Loucy (cell line): ENCODE results near the gene HOXD4.

Experiments
- H2AFZ ChIP-seq: fragments of 200-600 bp; sonication (generic); 2 replicates; pipeline ENCODE4 v1.6.0; 2016; ENCODE audit warnings: antibody characterized with exemption, mild to moderate bottlenecking, low read length, moderate library complexity
- H3F3A ChIP-seq: fragments of 200-600 bp; 2 replicates; pipeline ENCODE4 v1.6.0; 2016; ENCODE audit warnings: antibody characterized with exemption, low read depth, mild to moderate bottlenecking
- H3K27me3 ChIP-seq: fragments of 200-600 bp; sonication (generic); 2 replicates; pipeline ENCODE4 v1.6.1; 2014; ENCODE audit warnings: low read length, mild to moderate bottlenecking; ENCODE audit not compliant: insufficient read depth, poor library complexity, severe bottlenecking
- H3K36me3 ChIP-seq: fragments of 200-600 bp; sonication (generic); 2 replicates; pipeline ENCODE4 v1.6.1; 2016; ENCODE audit warnings: low read length; ENCODE audit not compliant: insufficient read depth
- H3K4me1 ChIP-seq: fragments of 200-600 bp; sonication (generic); 2 replicates; pipeline ENCODE4 v1.5.1; 2014; ENCODE audit warnings: low read length, mild to moderate bottlenecking; ENCODE audit not compliant: insufficient read depth, poor library complexity, severe bottlenecking
- H3K4me2 ChIP-seq: fragments of 200-600 bp; sonication (generic); 2 replicates; pipeline ENCODE4 v1.6.0; 2014; ENCODE audit warnings: antibody characterized with exemption, low read length, low read depth, mild to moderate bottlenecking; ENCODE audit not compliant: poor library complexity, severe bottlenecking
- H3K4me3 ChIP-seq: fragments of 200-600 bp; sonication (generic); 2 replicates; pipeline ENCODE4 v1.5.1; 2014; ENCODE audit warnings: low read length, mild to moderate bottlenecking, mixed read lengths; ENCODE audit not compliant: poor library complexity, severe bottlenecking
- H3K79me2 ChIP-seq: fragments of 200-600 bp; sonication (generic); 2 replicates; pipeline ENCODE4 v1.6.1; 2014; ENCODE audit warnings: low read length; ENCODE audit not compliant: insufficient read depth
- H3K9ac ChIP-seq: fragments of 200-600 bp; sonication (generic); 2 replicates; pipeline ENCODE4 v1.6.0; 2014; ENCODE audit warnings: mild to moderate bottlenecking, low read depth, low read length, moderate library complexity; ENCODE audit not compliant: poor library complexity, severe bottlenecking
- H3K9me2 ChIP-seq: fragments of 200-600 bp; sonication (generic); replicated peaks from 2 replicates; pipeline ENCODE4 v1.6.1; 2016; ENCODE audit warnings: low read depth, low read length, mixed read lengths
- H3K9me3 ChIP-seq: fragments of 200-600 bp; sonication (generic); 2 replicates; pipeline ENCODE4 v1.6.1; 2014; ENCODE audit warnings: mild to moderate bottlenecking, antibody characterized with exemption, low read length, low read depth; ENCODE audit not compliant: insufficient read depth
- H4K20me1 ChIP-seq: fragments of 200-600 bp; sonication (generic); 2 replicates; pipeline ENCODE4 v1.6.0; 2014; ENCODE audit warnings: antibody characterized with exemption, low read length, mild to moderate bottlenecking; ENCODE audit not compliant: insufficient read depth, poor library complexity, severe bottlenecking
- CTCF ChIP-seq: fragments of 200-600 bp; sonication (generic); conservative IDR thresholded peaks from 2 replicates; pipeline ENCODE4 v1.5.1; 2014; ENCODE audit warnings: mild to moderate bottlenecking, antibody characterized with exemption, low read length
- EZH2phosphoT487 ChIP-seq: fragments of 200-600 bp; IDR thresholded peaks from 2 replicates; pipeline ENCODE4 v1.6.1; 2018; ENCODE audit warnings: antibody characterized with exemption, mild to moderate bottlenecking, moderate library complexity, borderline replicate concordance

HOXD4 gene

DNA sequence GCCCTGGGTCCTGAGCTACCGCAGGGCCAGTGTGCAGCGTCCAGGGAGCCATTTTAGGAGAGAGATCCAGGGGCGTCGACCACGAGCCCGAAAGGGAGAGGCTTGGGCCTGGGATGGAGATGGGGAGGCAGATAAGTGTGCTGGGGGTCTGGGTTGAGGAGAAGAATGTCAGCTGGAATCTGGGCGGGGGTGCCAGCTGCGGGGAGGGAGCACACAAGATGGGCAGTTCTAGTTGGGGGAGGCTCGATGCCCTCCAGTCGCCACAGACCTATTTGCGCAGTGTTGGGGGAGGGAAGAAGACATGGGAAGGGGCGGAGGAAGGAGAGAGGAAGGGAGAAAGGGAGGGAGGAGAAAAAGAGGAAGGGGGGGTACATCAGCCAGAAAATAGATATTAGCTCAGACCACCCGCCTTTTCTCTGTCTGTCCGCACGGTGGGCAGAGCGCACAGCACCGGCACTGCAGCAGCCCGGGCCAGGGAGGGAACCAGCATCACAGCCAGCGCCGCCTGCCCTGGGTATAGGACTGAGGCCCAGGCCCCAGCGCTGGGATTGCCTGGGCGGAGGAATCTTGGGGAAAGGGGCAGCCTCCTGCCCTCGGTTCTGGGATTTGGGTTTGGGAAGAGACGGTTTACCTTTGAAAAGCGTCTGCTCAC lies 46.1 kb upstream of the HOXD4 start:
- Histone ChIP-seq H3K36me3 (no peaks in the 10 kb centered on the region), H3K4me2 (no peak overlapping the region), H4K20me1 (no peaks in the 10 kb centered on the region), H3K79me2 (no peaks in the 10 kb centered on the region), H3K27me3 (peaks cover 3% of the 10 kb centered on the region), H2AFZ (no peak overlapping the region), H3K9me2 (no peaks in the 10 kb centered on the region), H3K9me3 (no peaks in the 10 kb centered on the region), H3K4me3 (no peak overlapping the region), H3K9ac (no peak overlapping the region), H3F3A (no peaks in the 10 kb centered on the region), H3K4me1 (peaks cover 3% of the 10 kb centered on the region)
- no peak for TF ChIP-seq CTCF
- no peak for TF ChIP-seq EZH2phosphoT487

- Histone ChIP-seq H3K4me3 (no peak overlapping the region), H3K79me2 (no peaks in the 10 kb centered on the region), H2AFZ (no peak overlapping the region), H3K4me1 (peaks cover 3% of the 10 kb centered on the region), H3K9ac (no peak overlapping the region), H3K9me2 (no peaks in the 10 kb centered on the region), H3K9me3 (no peaks in the 10 kb centered on the region), H3K4me2 (no peak overlapping the region), H3K27me3 (peaks cover 4% of the 10 kb centered on the region), H3K36me3 (no peaks in the 10 kb centered on the region), H3F3A (no peaks in the 10 kb centered on the region), H4K20me1 (no peaks in the 10 kb centered on the region)
- no peak for TF ChIP-seq EZH2phosphoT487
- TF ChIP-seq CTCF: no peak
Observed at GRCh38 chr2:176105730-176106580, 45.4 kb upstream of the HOXD4 start.

DNA sequence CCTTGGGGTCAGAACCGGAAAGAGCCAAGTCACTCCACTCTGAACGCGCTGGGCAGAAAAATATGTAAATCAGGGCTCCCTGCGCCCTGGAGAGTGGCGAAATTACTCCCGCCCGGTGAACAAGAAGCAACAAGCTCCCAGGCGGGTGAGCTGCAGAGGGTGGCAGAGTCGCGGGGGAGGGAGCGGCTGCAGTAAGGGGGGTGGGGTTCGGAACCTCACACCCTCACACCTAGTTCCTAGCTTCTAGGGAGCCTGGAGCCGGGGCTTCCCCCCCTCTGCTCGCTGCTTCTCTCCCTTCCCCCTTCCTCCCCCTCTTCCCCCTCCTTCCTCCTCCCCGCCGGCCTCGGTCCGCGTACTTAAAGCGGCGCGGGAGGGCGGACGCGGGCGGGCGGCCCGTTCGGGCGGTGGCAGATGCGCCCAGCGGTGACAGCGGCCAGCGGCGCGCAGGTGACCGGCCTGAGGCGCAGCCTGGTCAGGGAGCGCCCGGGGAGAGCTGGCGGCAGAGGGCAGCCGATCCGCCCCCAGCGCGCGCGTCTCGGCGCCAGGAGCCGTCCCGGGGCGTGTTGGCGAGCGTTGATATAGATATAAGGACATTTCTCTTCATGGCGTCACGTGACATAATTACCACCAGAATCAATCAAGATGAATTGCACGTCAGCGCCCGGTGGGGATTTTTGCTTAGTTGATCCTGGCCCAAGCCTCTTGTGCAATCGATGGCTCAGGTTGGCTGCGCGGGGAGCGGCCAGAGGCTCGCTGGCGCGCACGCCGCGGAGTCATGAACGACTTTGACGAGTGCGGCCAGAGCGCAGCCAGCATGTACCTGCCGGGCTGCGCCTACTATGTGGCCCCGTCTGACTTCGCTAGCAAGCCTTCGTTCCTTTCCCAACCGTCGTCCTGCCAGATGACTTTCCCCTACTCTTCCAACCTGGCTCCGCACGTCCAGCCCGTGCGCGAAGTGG lies 44.5 kb upstream of the HOXD4 start, which contains the start of gene HOXD11:
TSS of gene HOXD11 (plus strand) at position 700 of the 959 bp plus-strand sequence. CDS start at position 776, 76 bp downstream.
- Histone ChIP-seq H4K20me1 (no peaks in the 10 kb centered on the region), H3K36me3 (no peaks in the 10 kb centered on the region), H3K9me2 (no peaks in the 10 kb centered on the region), H3K4me3 (no peak within 1 kb of the TSS), H3K4me1 (peaks cover 3% of the 10 kb centered on the region), H3K4me2 (no peak within 1 kb of the TSS), H3F3A (no peaks in the 10 kb centered on the region), H3K9ac (no peak within 1 kb of the TSS), H3K79me2 (no peaks in the 10 kb centered on the region), H2AFZ (no peak within 1 kb of the TSS), H3K27me3 (peaks cover 7% of the 10 kb centered on the region), H3K9me3 (no peaks in the 10 kb centered on the region)
- no peak for TF ChIP-seq EZH2phosphoT487
- TF ChIP-seq CTCF: no peak
